ENCODE data around the gene ARHGEF16.

GRCh38 chr1:3509721-3510120 lies 55.3 kb downstream of the ARHGEF16 start:
- TF ChIP-seq CTCF (IDR thresholded peaks at IDR 0.05) (no peak), POLR2A (IDR thresholded peaks at IDR 0.05) (no peak)

Data from body of pancreas (tissue), 4 donors.